K562 (cell line): ENCODE data around the gene TMEM252.

ENCODE experiments used
- CBFB ChIP-seq: sonication (generic); formaldehyde crosslinking; IDR thresholded peaks from 2 replicates; pipeline ENCODE4 v1.4.0; 2020; ENCODE audit warnings: mild to moderate bottlenecking, missing genetic modification reagents
- CCNT2 ChIP-seq: IDR thresholded peaks from 2 replicates; pipeline ENCODE4 v1.6.1; 2011; ENCODE audit warnings: borderline replicate concordance, low read depth, mild to moderate bottlenecking, moderate library complexity, mixed read lengths, low read length; ENCODE audit not compliant: insufficient read length; ENCODE audit errors: extremely low read depth
- CEBPB ChIP-seq: fragments of 450-650 bp; IDR thresholded peaks from 2 replicates; pipeline ENCODE4 v1.6.1; 2016; ENCODE audit warnings: missing genetic modification characterization, missing compliant biosample characterization
- CHD1 ChIP-seq: fragments of 200-600 bp; sonication (generic); IDR thresholded peaks from one replicate; pipeline ENCODE4 v1.6.1; 2012; ENCODE audit warnings: mild to moderate bottlenecking, moderate library complexity, low read length, inconsistent platforms
- EZH2 ChIP-seq: IDR thresholded peaks from 2 replicates; pipeline ENCODE4 v1.6.1; 2012; ENCODE audit warnings: low read depth, mild to moderate bottlenecking, inconsistent platforms, low read length, borderline replicate concordance
- HNRNPLL ChIP-seq: fragments of 200-400 bp; formaldehyde crosslinking; IDR thresholded peaks from 2 replicates; pipeline ENCODE4 v1.6.1; 2017; ENCODE audit warnings: low read length, low read depth, mild to moderate bottlenecking; ENCODE audit not compliant: poor library complexity, severe bottlenecking
- MEIS2 ChIP-seq: fragments of 450-650 bp; IDR thresholded peaks from 2 replicates; pipeline ENCODE4 v1.6.1; 2014; ENCODE audit warnings: mild to moderate bottlenecking; ENCODE audit not compliant: partially characterized antibody
- MYBL2 ChIP-seq, 2 experiments: fragments of 450-650 bp in 1 of 2; sonication (generic) in 1 of 2; formaldehyde crosslinking in 1 of 2; IDR thresholded peaks; 2 replicates each; pipeline versions ENCODE4 v1.6.1 to v1.8.1; 2017 to 2022; ENCODE audit warnings: borderline replicate concordance in 1 of 2, inconsistent platforms in 1 of 2, low read depth in 1 of 2, mild to moderate bottlenecking in 1 of 2, missing genetic modification reagents in 1 of 2, moderate library complexity in 1 of 2
- POLR2AphosphoS5 ChIP-seq: IDR thresholded peaks from 2 replicates; pipeline ENCODE4 v1.6.1; 2011; ENCODE audit warnings: mild to moderate bottlenecking, low read depth, low read length, moderate library complexity; ENCODE audit not compliant: control insufficient read depth, insufficient read depth
- RNF2 ChIP-seq: sonication (generic); IDR thresholded peaks from 2 replicates; pipeline ENCODE4 v1.6.1; 2016
- ZKSCAN1 ChIP-seq: fragments of 150-350 bp; IDR thresholded peaks from 2 replicates; pipeline ENCODE4 v1.6.1; 2016; ENCODE audit warnings: low read depth, low read length
- TF ChIP-seq, protein P1 (sequence below): sonication (generic); formaldehyde crosslinking; IDR thresholded peaks from 2 replicates; pipeline ENCODE4 v1.8.0; 2023; ENCODE audit warnings: mild to moderate bottlenecking, missing genetic modification reagents
- TF ChIP-seq, protein P2 (sequence below): fragments of 250-450 bp; sonication (Bioruptor Pico); IDR thresholded peaks from 2 replicates; pipeline ENCODE4 v1.5.0; 2020; ENCODE audit warnings: mild to moderate bottlenecking, borderline replicate concordance

DNA sequence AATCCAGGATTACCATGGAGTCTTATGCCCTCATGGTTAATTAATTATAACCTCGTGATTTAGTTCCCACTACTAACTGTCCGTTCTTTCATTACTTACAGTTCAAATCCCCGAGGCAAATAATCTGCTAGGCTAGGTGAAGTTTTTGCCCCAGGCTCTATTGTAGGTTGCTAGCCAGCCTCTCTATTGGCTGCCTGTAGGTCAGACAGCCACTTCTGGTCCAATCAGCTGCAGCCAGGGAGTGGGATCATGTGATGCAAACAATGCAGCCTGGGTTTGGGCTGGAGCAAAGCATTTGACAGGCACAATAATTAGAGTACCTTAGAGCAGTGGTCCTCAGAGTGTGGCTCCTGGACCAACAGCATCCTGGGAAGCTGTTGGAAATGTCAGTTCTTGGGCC is 17.7 kb downstream of the TMEM252 start:
- TF ChIP-seq RNF2 (no peak), CBFB (CRISPR knock-in tag) (no peak), CEBPB (tag) (no peak), EZH2 (no peak), CCNT2 (no peak), MEIS2 (no peak), CHD1 (no peak), POLR2AphosphoS5 (no peak), MYBL2 (IDR thresholded peaks at IDR 0.05; ENCODE audit: low read depth) (no peak), MYBL2 (CRISPR knock-in tag; IDR thresholded peaks at IDR 0.05; ENCODE audit: borderline replicate concordance) (no peak), HNRNPLL (no peak), ZKSCAN1 (no peak)
- TF ChIP-seq, protein P1, sequence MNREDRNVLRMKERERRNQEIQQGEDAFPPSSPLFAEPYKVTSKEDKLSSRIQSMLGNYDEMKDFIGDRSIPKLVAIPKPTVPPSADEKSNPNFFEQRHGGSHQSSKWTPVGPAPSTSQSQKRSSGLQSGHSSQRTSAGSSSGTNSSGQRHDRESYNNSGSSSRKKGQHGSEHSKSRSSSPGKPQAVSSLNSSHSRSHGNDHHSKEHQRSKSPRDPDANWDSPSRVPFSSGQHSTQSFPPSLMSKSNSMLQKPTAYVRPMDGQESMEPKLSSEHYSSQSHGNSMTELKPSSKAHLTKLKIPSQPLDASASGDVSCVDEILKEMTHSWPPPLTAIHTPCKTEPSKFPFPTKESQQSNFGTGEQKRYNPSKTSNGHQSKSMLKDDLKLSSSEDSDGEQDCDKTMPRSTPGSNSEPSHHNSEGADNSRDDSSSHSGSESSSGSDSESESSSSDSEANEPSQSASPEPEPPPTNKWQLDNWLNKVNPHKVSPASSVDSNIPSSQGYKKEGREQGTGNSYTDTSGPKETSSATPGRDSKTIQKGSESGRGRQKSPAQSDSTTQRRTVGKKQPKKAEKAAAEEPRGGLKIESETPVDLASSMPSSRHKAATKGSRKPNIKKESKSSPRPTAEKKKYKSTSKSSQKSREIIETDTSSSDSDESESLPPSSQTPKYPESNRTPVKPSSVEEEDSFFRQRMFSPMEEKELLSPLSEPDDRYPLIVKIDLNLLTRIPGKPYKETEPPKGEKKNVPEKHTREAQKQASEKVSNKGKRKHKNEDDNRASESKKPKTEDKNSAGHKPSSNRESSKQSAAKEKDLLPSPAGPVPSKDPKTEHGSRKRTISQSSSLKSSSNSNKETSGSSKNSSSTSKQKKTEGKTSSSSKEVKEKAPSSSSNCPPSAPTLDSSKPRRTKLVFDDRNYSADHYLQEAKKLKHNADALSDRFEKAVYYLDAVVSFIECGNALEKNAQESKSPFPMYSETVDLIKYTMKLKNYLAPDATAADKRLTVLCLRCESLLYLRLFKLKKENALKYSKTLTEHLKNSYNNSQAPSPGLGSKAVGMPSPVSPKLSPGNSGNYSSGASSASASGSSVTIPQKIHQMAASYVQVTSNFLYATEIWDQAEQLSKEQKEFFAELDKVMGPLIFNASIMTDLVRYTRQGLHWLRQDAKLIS (CRISPR knock-in tag): no peak
- TF ChIP-seq, protein P2, sequence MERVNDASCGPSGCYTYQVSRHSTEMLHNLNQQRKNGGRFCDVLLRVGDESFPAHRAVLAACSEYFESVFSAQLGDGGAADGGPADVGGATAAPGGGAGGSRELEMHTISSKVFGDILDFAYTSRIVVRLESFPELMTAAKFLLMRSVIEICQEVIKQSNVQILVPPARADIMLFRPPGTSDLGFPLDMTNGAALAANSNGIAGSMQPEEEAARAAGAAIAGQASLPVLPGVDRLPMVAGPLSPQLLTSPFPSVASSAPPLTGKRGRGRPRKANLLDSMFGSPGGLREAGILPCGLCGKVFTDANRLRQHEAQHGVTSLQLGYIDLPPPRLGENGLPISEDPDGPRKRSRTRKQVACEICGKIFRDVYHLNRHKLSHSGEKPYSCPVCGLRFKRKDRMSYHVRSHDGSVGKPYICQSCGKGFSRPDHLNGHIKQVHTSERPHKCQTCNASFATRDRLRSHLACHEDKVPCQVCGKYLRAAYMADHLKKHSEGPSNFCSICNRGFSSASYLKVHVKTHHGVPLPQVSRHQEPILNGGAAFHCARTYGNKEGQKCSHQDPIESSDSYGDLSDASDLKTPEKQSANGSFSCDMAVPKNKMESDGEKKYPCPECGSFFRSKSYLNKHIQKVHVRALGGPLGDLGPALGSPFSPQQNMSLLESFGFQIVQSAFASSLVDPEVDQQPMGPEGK (CRISPR knock-in tag): no peak
